ENCODE data around the gene XRCC6.
"Not testable (repeated sequence)": the region's sequence is repeated elsewhere in the genome, so short reads cannot be mapped to it uniquely, and the experiment has no call there.

Gene XRCC6

GRCh38 chr22:41584881-41585280, 36.2 kb upstream of the XRCC6 start:
- Histone ChIP-seq H3K4me1 (ENCODE audit: control insufficient read depth, insufficient read depth, low read length) (peaks cover 37% of the 10 kb centered on the region), H3K27me3 (ENCODE audit: control insufficient read depth, insufficient read depth, low read length) (no peaks in the 10 kb centered on the region), H3K36me3 (ENCODE audit: control insufficient read depth, insufficient read depth, low read length) (peaks cover 12% of the 10 kb centered on the region), H3K9ac (ENCODE audit: low read length) (peak overlapping the region; percentile 47), H3K4me3 (ENCODE audit: low read length) (no peak overlapping the region), H3K9me3 (ENCODE audit: control insufficient read depth, low read length) (no peaks in the 10 kb centered on the region)

GRCh38 chr22:41585898-41586297, 35.2 kb upstream of the XRCC6 start:
- no peaks in the 10 kb centered on the region for H3K9me3 ChIP-seq (ENCODE audit: control insufficient read depth, low read length)
- peaks cover 7% of the 10 kb centered on the region for H3K36me3 ChIP-seq (ENCODE audit: control insufficient read depth, insufficient read depth, low read length)
- peaks cover 37% of the 10 kb centered on the region for H3K4me1 ChIP-seq (ENCODE audit: control insufficient read depth, insufficient read depth, low read length)
- H3K27me3 ChIP-seq (ENCODE audit: control insufficient read depth, insufficient read depth, low read length), result no peaks in the 10 kb centered on the region
- H3K4me3 ChIP-seq (ENCODE audit: low read length), result no peak overlapping the region
- no peak overlapping the region for H3K9ac ChIP-seq (ENCODE audit: low read length)

GRCh38 chr22:41587347-41587723, 33.8 kb upstream of the XRCC6 start:
- H3K36me3 ChIP-seq (ENCODE audit: control insufficient read depth, insufficient read depth, low read length), result peaks cover 7% of the 10 kb centered on the region
- no peak overlapping the region for H3K4me3 ChIP-seq (ENCODE audit: low read length)
- H3K9me3 ChIP-seq (ENCODE audit: control insufficient read depth, low read length), result no peaks in the 10 kb centered on the region
- peaks cover 37% of the 10 kb centered on the region for H3K4me1 ChIP-seq (ENCODE audit: control insufficient read depth, insufficient read depth, low read length)
- no peak overlapping the region for H3K9ac ChIP-seq (ENCODE audit: low read length)
- H3K27me3 ChIP-seq (ENCODE audit: control insufficient read depth, insufficient read depth, low read length), result no peaks in the 10 kb centered on the region

- H3K9me3 ChIP-seq (ENCODE audit: control insufficient read depth, low read length), result no peaks in the 10 kb centered on the region
- peaks cover 27% of the 10 kb centered on the region for H3K4me1 ChIP-seq (ENCODE audit: control insufficient read depth, insufficient read depth, low read length)
- peak within 1 kb of the TSS; percentile 88 for H3K9ac ChIP-seq (ENCODE audit: low read length)
- no peaks in the 10 kb centered on the region for H3K36me3 ChIP-seq (ENCODE audit: control insufficient read depth, insufficient read depth, low read length)
- H3K27me3 ChIP-seq (ENCODE audit: control insufficient read depth, insufficient read depth, low read length), result no peaks in the 10 kb centered on the region
- peak within 1 kb of the TSS; percentile 14 for H3K4me3 ChIP-seq (ENCODE audit: low read length)
These were observed 31.5 kb upstream of the XRCC6 start, which contains the start of gene PMM1 for GRCh38 chr22:41589391-41590241. PMM1 (minus strand) TSS chr22:41589840; CDS start chr22:41589805, 35 bp downstream.

GRCh38 chr22:41593336-41593960, 27.6 kb upstream of the XRCC6 start:
- H3K4me1 ChIP-seq (ENCODE audit: control insufficient read depth, insufficient read depth, low read length), result peaks cover 17% of the 10 kb centered on the region
- not testable (repeated sequence) for H3K9me3 ChIP-seq (ENCODE audit: control insufficient read depth, low read length); H3K36me3 ChIP-seq (ENCODE audit: control insufficient read depth, insufficient read depth, low read length); H3K27me3 ChIP-seq (ENCODE audit: control insufficient read depth, insufficient read depth, low read length); H3K9ac ChIP-seq (ENCODE audit: low read length); H3K4me3 ChIP-seq (ENCODE audit: low read length)

- Histone ChIP-seq H3K9ac (ENCODE audit: low read length) (no peak overlapping the region), H3K4me3 (ENCODE audit: low read length) (no peak overlapping the region), H3K9me3 (ENCODE audit: control insufficient read depth, low read length) (no peaks in the 10 kb centered on the region), H3K4me1 (ENCODE audit: control insufficient read depth, insufficient read depth, low read length) (peaks cover 10% of the 10 kb centered on the region), H3K27me3 (ENCODE audit: control insufficient read depth, insufficient read depth, low read length) (no peaks in the 10 kb centered on the region), H3K36me3 (ENCODE audit: control insufficient read depth, insufficient read depth, low read length) (peaks cover 4% of the 10 kb centered on the region)
These were observed 25.4 kb upstream of the XRCC6 start for GRCh38 chr22:41595703-41596102.

DNA sequence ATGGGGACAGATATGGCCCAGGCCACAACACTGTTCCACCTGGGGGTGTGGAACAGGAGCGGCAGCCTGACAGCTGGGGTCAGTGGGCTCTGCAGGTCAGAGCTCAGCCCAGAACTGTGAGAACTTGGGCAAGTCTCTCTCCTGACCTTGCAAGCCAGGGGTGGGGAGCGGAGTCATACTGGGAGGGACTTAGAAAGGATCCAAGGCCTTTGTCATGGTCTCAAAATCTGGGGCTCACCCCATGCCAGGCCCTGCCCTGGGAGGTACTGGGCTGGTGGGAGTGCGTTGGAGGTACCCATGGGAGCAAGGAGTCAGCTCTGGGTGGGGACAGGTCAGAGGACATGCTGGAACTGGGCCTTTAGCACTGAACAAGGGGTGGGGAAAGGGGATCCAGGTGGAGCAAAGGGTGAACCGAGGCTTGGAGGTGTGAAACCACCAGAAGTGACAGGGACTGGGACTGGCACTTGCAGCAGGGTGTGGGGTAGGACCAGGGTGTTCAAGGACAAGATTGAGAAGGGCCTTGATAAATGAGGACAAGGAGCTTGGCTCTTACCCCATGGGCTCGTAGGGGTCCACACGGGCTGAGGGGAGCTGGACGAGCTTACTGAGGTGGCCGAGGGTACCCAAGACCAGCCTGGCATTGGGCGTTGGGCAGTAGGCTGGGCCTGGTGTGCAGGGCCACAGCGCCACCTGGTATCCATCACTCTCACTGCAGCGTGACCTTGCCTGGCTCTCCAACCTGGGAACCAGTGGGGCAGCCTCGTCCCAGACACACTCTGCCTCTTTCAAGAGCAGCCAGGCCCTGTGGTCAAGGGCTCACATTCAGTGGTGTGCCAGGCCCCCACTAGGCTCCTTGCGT, 24.1 kb upstream of the XRCC6 start:
- no peak overlapping the region for H3K9ac ChIP-seq (ENCODE audit: low read length)
- H3K36me3 ChIP-seq (ENCODE audit: control insufficient read depth, insufficient read depth, low read length), result peaks cover 4% of the 10 kb centered on the region
- no peak overlapping the region for H3K4me3 ChIP-seq (ENCODE audit: low read length)
- H3K4me1 ChIP-seq (ENCODE audit: control insufficient read depth, insufficient read depth, low read length), result peaks cover 10% of the 10 kb centered on the region
- H3K27me3 ChIP-seq (ENCODE audit: control insufficient read depth, insufficient read depth, low read length), result no peaks in the 10 kb centered on the region
- no peaks in the 10 kb centered on the region for H3K9me3 ChIP-seq (ENCODE audit: control insufficient read depth, low read length)

DNA sequence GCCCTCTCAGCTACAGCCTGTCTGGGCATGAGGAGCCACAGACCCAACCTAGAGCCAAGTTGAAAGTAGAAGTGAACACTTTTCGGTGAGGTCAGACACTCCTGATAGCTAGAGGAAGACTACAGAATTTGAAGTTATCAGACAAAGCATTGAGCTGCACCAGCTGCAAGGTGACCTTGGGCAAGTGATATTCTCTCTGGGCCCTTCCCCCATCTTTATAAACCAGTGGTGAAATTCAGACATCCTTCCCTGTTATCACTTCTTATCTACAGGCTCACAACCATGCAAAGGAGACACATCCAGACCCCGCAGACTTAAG, 23.5 kb upstream of the XRCC6 start:
- Histone ChIP-seq H3K9me3 (ENCODE audit: control insufficient read depth, low read length) (no peaks in the 10 kb centered on the region), H3K9ac (ENCODE audit: low read length) (no peak overlapping the region), H3K4me3 (ENCODE audit: low read length) (no peak overlapping the region), H3K36me3 (ENCODE audit: control insufficient read depth, insufficient read depth, low read length) (peaks cover 7% of the 10 kb centered on the region), H3K4me1 (ENCODE audit: control insufficient read depth, insufficient read depth, low read length) (peaks cover 10% of the 10 kb centered on the region), H3K27me3 (ENCODE audit: control insufficient read depth, insufficient read depth, low read length) (no peaks in the 10 kb centered on the region)

GRCh38 chr22:41598081-41598480, 23.0 kb upstream of the XRCC6 start:
- H3K4me1 ChIP-seq (ENCODE audit: control insufficient read depth, insufficient read depth, low read length), result peaks cover 10% of the 10 kb centered on the region
- H3K36me3 ChIP-seq (ENCODE audit: control insufficient read depth, insufficient read depth, low read length), result peaks cover 7% of the 10 kb centered on the region
- no peaks in the 10 kb centered on the region for H3K27me3 ChIP-seq (ENCODE audit: control insufficient read depth, insufficient read depth, low read length)
- H3K9me3 ChIP-seq (ENCODE audit: control insufficient read depth, low read length), result no peaks in the 10 kb centered on the region
- H3K4me3 ChIP-seq (ENCODE audit: low read length), result no peak overlapping the region
- H3K9ac ChIP-seq (ENCODE audit: low read length), result no peak overlapping the region

GRCh38 chr22:41598891-41599635, 22.0 kb upstream of the XRCC6 start:
- Histone ChIP-seq H3K4me3 (ENCODE audit: low read length) (no peak overlapping the region), H3K27me3 (ENCODE audit: control insufficient read depth, insufficient read depth, low read length) (no peaks in the 10 kb centered on the region), H3K9me3 (ENCODE audit: control insufficient read depth, low read length) (no peaks in the 10 kb centered on the region), H3K9ac (ENCODE audit: low read length) (no peak overlapping the region), H3K4me1 (ENCODE audit: control insufficient read depth, insufficient read depth, low read length) (peaks cover 10% of the 10 kb centered on the region), H3K36me3 (ENCODE audit: control insufficient read depth, insufficient read depth, low read length) (peaks cover 7% of the 10 kb centered on the region)

DNA sequence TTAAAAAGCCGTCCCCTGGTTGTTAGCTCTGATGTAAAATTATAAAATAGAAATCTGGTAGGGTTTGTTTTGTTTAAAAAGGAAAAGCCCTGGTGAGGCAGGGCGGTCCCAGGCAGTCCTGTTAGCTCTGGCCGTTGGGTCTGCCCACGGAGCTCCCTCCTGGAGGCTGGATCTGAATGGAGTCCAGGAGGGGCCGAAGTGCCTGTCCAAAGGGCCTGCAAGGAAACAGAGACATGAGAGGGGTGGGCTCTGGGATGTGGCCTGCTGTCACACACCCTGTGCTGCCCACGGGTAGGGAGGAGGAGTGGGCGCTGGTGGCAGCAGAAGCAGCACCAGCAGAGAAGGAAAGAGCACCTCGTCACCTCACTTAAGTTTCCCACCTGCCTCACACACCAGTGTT, 20.1 kb upstream of the XRCC6 start:
- Histone ChIP-seq H3K27me3 (ENCODE audit: control insufficient read depth, insufficient read depth, low read length) (no peaks in the 10 kb centered on the region), H3K9me3 (ENCODE audit: control insufficient read depth, low read length) (no peaks in the 10 kb centered on the region), H3K4me1 (ENCODE audit: control insufficient read depth, insufficient read depth, low read length) (peaks cover 10% of the 10 kb centered on the region), H3K4me3 (ENCODE audit: low read length) (no peak overlapping the region), H3K9ac (ENCODE audit: low read length) (no peak overlapping the region), H3K36me3 (ENCODE audit: control insufficient read depth, insufficient read depth, low read length) (peaks cover 7% of the 10 kb centered on the region)
